GM13976 (cell line): ENCODE measurements around the gene BRINP1.
A peak's percentile ranks its signal among the peaks of the same experiment; 100 is the strongest.

Experiments used
- DNase-seq: peaks from one replicate; pipeline ENCODE4 v3.0.0; 2012; ENCODE audit warnings: low spot score
- in situ Hi-C: fragments of 300-500 bp; cut with MboI; formaldehyde crosslinking; loops from one replicate; pipeline ENCODE4 v1.12.0; 2022; ENCODE audit warnings: low sequenced_read_pairs, mixed read lengths, inconsistent platforms; ENCODE audit not compliant: unreplicated experiment
- TF ChIP-seq, protein P1 (sequence below): IDR thresholded peaks from 2 replicates; pipeline ENCODE4 v1.5.1; 2012; ENCODE audit warnings: borderline replicate concordance, mild to moderate bottlenecking; ENCODE audit not compliant: insufficient read depth; ENCODE audit errors: extremely low read depth, missing control alignments, control extremely low read depth

BRINP1 gene

DNA sequence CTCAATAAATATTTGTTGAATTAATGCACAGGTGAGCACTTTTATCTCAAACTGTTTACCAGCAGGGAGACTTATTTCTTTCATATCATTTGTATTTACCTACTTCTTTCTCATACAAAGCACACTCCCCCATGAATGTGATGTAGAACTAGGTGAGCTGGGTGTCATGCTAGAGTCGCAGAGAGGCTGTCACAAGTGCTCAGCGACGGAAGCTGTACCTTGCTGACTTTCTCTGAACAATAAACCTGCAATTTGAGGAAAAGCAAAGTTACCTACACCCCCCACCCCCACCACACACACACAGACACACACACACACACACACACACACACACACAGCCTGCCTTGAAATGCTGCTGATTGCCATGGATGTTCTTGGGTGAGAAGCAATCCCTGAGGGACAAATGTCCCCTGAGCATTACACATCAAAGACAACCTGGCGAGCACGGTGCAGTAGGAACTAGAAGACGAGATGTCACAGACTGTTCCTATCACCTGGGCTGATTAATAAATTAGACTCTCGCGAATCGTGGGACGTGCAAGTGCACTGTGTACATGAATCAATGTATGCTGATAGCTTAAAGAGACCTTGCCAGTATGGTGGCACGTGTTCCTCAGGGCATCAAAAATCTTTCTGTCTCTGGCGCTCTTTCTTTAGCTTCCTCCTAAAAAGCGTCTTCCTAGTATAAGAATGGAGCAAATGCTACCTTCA lies 66.1 kb downstream of the BRINP1 start:
- no peak for DNase-seq
- in situ Hi-C loops, result no loop called here
- TF ChIP-seq, protein P1, sequence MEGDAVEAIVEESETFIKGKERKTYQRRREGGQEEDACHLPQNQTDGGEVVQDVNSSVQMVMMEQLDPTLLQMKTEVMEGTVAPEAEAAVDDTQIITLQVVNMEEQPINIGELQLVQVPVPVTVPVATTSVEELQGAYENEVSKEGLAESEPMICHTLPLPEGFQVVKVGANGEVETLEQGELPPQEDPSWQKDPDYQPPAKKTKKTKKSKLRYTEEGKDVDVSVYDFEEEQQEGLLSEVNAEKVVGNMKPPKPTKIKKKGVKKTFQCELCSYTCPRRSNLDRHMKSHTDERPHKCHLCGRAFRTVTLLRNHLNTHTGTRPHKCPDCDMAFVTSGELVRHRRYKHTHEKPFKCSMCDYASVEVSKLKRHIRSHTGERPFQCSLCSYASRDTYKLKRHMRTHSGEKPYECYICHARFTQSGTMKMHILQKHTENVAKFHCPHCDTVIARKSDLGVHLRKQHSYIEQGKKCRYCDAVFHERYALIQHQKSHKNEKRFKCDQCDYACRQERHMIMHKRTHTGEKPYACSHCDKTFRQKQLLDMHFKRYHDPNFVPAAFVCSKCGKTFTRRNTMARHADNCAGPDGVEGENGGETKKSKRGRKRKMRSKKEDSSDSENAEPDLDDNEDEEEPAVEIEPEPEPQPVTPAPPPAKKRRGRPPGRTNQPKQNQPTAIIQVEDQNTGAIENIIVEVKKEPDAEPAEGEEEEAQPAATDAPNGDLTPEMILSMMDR, result no peak

DNA sequence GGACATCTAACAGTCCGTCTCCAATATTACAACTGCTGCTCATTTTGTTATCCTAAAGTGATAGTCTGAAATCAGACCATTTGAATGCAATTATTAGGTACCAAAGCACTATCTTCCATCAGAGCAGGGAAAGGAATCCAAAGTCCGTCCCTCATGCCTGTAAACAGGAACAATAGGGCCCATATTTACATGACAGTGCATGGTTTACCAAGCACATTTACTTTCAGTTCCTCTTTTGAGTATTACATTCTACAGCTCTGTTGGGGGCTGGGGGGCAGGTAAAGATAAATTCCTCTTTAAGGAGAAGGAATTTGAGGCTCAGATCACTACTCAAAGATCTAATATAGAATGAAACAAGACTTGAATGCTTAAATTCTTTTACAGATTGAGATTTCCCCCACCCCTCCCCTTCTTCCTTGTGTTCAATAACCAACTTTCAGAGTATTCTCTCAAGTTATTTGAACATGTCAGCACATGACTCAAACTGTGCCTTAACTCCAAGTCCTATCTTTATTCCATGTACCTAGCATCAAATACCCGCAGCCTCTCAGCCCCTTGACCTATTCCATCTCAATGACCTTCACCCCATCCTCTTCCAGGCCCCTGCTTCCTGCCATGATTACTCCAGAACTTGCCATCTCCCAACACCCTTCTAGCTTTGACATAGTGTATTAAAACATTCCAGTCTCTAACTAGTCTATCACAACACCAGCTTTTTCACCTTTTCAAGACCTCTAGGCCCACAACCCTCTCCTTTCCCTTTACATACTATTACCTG lies 71.0 kb downstream of the BRINP1 start:
- DNase-seq, result no peak
- in situ Hi-C loops, result loop anchor here (25.0 kb wide), 1 partner anchor 761 kb away; no protein-coding TSS in a partner anchor

DNA sequence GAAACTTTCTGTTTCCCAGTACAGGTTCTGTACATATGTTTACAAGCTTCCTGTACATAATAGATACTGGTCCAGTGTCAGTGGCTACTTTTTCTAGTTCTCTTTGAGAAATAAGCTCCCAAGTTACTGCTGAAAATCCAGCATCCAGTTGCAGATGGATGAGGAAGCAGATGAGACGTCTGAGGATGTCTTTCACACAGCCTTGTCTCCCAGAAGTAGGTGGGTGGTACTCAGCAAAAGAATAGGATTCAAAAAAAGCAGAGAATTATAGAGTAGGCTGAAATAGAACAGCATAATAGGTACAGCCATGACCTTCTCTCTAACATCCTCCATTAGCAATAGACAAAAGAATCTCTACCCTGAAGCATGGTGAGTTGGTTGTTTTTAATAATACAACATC lies 77.7 kb downstream of the BRINP1 start:
- TF ChIP-seq, protein P1, result no peak
- DNase-seq, result no peak
- in situ Hi-C loops, result loop anchor here (25.0 kb wide), 1 partner anchor 754 kb away; no protein-coding TSS in a partner anchor

More for the DNA sequence above, 71.0 kb downstream of the BRINP1 start:
- TF ChIP-seq, protein P1, result no peak

DNA sequence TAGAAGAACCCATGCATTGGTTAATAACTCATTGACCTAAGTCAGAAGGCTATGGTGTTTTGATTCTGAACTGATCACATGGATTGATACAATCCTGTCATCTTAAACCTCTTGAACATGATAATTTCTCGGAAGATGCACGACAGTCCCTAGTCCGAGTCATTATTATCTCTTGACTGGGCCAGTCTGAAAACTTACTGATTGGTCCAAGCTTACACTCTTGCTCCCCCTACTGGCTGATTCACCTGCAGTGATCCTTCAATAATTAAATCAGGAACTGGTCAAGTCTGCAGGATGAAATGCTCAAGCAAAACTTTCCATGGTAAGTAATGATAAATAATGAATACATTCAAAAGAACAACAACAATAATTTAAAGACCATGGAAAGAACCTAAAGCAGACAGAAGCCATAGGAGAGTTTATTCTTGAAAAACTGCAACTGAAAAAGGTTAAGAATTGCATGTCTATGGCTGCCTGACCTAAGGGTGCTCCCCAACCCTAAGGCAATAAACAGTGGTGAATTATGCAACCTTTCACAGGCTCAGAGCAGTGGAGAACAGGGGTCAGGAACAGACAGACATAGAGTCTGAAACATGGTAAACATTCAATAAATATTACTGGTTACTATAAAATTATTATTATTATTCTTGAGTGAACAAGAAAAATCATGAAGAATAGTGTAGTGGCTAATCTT lies 79.3 kb downstream of the BRINP1 start:
- in situ Hi-C loops, result loop anchor here (25.0 kb wide), 1 partner anchor 753 kb away; no protein-coding TSS in a partner anchor
- DNase-seq, result peak; percentile 55
- TF ChIP-seq, protein P1, result peak; percentile 55

DNA sequence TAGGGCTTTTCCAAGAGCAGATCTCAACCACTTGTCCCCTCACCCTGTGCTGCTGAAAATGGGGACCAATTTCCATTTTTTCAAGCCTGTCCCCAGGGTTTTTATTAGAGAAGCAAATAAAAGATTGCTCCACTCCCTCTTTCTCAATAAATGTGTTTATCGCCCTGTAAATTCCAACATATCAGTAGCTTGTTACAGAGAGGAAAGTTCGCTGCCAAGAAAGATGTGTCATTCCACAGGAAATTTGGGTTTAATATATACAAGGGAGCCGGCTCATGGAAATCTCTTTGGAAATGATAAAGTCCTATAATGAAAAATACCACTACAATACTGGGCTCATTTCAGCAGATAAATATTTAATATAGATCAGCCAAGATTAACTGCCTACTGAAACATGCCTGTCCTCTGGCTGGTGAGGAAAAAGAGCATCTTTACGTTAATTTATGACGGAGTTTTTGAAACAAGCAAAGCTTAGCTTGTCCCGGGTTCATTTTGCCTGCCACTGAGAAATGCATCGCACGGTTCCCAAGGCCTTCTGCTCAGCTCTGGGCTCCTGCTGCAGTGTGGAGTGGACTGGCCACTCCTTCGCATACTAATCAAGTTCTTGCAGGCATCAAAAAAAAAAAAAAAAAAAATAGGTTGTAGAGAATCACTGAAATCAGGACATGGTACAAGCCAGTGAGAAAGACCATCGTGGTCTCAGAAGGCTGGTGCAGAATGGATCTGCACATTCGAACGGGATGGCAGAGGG lies 84.5 kb downstream of the BRINP1 start:
- TF ChIP-seq, protein P1, result no peak
- DNase-seq, result no peak
- in situ Hi-C loops, result loop anchor here (25.0 kb wide), 1 partner anchor 747 kb away; no protein-coding TSS in a partner anchor
